Activated CD4-positive, alpha-beta T cell treated with anti-CD3 and anti-CD28 coated beads, Interleukin-2, amount 50 U/mL, for 4 hours (primary cell): ENCODE data around the gene ATXN1.

Experiments used
- DNase-seq, 2 experiments: peaks; one replicate each; pipeline ENCODE4 v3.0.0-alpha.2; 2020

The ATXN1 gene

DNA sequence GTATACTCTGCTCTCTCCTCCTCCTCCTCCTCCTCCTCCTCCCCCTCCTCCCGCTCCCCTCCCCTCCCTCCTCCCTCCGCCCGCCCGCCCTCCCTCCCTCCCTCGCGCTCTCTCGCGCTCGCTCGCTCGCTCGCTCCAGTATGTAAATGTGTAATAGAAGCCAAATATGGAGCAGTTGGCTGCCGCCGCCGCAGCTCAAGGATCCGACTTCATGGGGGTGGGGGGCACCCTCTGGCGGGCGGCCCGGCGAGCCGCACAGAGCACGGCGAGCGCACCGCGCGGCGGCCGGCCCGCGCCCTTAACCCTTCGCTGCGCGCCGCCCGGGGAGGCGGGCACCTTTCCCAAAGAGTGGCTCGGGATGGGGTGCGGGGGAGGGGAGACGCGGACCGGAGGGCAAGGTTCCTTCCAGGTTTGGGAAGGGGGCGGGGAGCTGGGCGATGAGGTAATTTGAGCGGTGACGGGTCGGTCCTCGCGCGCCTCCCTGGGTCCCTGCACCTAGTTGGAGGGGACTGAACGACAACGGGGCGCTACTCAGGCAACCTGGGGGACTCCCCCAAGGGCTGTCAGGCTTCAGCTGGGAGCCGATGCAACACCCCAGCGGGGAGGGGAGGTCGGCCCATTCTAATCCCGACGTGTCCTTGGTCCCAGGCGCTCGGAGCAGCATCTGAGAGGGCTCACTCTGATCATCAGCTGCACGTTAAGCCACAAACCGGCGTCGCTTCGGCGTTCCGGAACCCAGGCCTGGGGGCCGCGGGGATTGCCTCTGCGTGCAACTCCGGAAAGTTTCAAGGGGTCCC lies 409 bp upstream of the ATXN1 start:
- peak; percentile 78 to 82 for DNase-seq

DNA sequence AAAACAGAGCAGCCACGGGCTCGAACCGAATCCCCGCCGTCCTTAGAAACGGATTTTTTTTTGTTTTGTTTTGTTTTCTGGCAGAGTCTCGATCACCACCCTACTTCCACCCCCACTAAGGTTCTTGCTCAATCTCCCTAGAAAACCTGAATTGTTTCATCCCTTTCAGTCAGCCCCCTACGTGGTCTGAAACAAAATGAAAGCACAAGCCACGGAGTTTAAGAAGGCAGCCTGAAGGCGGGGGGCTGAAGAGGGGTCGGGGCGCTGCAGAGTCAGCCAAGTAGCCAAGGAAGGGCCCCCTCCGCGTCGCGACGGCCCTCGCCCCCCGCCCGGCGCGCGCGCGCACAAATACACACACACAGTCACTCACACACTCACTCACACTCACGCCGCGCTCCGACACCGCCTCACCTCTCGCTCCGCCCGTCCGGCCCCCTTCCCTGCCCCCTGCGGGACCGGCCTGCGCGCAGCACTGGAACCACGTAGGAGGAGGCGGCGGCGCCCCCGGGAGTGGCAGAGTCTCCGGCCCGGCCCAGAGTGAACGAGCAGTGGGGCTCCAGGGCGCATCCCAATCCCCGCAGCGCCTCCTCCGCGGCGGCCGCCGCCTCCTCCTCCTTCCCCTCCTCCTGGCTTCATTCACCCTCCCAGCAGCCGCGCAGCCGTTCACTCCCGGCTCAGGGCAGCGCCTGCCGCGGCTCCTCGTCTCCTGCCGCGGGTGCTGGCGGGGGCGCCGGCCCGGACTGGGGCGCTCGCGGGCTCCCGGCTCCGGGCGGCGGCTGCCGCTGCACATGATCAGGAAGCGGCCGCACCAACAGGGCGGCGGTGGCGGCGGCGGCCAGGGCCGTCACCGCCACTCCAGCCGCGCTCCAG lies 1.4 kb downstream of the ATXN1 start:
- DNase-seq = peak; percentile 65 to 70

DNA sequence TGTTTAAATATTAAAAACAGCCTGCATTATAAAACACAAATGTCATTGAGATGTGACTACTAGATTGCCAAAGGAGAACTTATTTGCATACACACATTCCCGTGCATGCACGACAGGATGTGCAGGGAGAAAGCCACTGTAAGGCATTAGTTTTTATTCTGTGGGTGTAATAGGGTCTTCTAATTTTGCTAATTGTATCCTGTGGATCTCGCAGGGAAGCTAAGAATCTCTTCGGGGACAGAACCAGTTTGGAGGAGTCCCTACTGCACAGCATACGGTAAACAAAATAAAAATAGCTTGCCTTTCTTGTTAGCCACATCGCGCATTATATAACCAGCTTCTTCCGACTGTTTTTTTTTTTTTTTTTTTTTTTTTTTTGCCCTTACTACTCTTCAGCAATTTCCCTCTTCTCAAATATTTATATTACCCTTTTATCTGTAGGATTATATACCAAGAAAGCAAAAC lies 2.0 kb downstream of the ATXN1 start:
- no peak for DNase-seq

DNA sequence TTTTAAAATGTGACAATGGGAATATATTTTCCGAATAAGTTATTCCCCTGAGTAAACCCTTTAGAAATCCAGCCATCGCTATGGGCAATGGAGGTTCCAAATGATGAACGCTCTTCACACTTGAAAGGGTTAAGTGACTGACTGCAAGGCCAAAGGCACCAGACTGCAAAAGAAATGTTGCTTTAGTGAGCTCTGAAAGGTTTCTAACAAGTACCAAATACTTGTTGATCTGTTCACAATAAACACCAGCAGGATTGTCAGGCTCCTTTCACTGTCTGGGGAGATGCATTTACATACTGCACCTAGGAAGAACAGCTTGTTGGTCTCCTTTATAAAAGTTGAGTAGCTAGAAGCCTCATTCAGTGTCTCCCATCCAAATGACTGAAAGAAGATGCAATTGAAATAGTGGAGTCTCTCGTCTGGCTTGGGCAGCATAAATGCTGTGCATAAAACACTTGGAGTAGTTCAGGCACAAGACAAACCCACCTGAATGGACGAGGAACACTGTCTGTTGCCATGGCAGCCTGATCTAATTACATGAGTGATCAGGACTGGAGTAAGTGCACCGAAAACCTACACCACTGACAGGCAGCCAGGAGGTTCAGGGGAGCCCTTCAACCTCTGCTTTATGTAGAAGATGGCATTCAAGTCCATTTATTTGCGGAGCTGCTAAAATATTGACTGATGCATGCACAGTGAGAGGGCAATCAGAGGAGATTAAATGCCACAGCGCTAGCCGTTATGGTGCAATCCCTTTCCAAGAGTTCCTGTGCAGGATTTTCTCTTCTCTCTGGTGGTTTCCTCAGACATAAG lies 2.9 kb downstream of the ATXN1 start:
- no peak for DNase-seq

DNA sequence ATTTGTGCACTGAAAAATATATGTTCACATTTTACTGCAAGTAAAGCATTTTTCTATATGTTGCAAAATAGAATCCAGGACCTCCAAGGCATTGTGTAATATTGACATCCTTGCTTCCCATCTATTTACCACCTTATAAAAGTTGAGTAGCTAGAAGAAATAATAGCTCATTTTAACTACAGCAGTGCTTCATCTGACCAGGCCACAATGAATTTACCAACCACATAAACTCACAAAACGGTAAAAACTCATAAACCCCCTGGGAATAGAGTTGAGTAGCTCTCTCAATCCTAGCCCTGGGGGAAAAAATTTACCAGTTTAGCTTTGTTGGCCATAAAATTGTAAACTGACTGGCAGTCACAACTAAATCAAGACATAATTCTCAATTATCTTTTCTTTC lies 3.9 kb downstream of the ATXN1 start:
- DNase-seq = no peak

DNA sequence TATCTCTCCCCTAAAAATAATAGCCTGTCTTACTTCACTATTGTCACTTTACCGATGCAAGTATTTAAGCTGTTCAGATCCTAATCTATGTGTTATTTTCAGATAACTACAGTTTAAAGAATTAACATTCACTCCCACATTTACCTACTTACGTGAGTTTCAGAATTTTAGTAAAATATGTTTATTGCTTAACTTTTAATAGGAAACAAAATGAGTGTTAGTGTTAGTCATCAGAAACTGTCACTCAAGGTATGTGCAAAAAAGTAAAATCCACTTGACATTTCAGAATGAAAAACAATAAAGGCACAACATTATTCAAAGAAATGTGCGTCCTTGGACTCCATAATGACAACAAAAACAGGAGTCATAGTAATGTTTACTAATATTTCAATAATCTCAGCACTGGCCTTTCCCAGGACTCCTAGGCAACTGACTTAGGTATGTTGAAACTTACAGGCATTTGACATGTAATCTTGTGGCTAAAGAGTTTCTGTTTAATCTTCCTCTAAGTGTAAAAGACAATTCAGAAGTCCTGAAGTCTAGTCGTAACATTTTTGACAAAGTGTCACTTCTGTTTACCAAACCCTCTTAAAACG lies 4.5 kb downstream of the ATXN1 start:
- DNase-seq = no peak

DNA sequence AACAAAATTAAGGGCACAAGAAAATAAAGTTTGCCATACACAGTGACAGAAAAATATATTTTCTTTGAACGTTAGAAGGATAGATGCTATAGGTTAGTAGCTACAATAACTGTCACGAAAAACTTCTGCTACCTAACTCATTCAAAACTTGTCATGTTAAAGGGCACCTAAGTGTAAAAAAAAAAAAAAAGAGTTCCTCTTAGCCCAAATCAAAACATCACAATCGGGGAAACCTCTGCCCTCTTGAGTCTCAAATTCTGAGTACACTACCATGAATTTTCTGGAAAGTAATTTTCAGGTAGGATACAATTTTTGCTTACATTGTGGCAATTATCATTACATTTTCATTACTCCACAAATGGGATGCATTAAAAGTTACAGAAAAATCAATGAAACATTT lies 5.7 kb downstream of the ATXN1 start:
- no peak for DNase-seq

DNA sequence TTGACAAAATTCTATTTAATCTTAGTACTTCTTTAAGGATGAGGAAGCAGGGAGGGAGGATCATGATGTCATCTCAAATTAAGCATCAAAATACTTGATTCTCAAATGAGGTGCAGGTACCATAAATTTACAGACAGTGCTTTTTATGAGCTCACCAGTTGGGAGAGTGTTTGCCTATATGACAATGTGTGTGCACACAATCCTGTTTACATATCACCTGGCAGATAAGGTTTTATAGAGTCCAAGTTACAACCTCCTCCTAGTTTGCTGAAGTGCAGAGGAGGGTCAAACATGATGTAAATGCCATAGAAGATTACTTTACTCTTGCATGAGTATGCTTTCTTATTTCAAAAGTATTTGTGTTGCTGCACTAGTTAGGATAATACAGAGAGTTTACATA lies 6.4 kb downstream of the ATXN1 start:
- no peak for DNase-seq

DNA sequence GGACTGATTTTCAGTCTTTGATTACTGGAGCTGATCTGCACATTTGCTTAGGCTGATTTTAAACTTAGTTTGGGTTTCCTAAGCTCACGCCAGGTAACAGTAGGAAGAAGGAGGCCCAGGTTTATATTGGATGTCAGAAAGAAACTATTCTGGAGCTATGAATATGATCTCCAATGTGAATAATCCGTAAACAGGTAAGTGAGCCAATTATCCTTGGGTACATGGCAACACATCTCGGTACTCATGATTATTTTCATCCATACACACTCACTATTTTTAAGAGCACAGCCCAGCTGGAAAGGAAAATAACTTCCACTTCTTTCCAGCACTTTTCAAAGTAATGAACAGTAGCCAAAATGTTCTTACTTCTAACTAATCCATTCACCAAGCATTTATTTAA lies 7.0 kb downstream of the ATXN1 start:
- DNase-seq = no peak

DNA sequence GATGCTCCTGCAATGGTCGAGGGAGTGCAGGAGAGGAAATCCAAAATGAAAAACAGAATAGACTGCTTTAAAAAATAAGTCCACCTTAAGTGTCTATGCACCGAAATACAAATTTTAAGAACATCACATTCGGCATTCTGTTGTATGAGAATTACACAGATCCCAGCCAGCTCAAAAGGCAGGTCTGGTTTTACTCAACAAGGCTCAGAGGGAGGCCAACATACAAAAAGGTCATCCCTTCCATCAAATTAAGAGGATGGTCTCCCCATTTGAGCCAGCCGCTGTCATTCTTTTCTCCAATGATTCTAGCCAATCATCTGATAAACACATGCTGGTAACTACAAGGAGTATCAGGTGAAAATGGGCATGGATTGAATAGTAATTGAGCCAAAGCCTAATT lies 7.9 kb downstream of the ATXN1 start:
- no peak for DNase-seq

DNA sequence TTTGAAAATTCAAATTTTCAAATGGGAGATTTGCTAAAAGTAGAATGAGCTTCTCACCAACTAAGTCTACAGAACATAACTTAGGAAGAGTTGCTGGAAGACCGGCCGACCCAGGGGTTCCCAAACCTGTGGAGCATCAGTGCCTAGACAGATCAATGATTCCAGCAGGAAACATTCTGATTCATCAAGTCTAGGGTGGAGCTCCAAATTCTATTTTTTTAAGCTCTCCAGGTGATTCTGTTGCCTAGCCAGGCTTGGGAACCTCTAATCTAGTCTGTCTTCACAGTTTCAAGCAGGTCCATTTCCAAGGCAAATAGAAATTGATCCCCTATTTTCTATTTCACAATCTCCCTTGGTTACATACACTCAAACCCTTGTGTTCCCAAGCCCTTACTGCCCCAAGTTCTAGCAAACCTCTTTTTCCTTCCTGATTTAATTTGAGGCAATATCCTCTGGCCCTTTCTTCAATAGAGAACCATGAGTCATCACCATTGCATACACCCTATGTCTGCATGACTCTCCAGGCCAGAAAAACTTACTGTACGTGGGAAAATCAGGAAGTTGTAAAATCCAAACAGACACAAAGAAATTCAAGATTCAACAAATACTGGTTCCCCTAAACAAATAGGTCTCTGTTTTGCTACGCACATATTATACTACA lies 8.9 kb downstream of the ATXN1 start:
- no peak for DNase-seq

DNA sequence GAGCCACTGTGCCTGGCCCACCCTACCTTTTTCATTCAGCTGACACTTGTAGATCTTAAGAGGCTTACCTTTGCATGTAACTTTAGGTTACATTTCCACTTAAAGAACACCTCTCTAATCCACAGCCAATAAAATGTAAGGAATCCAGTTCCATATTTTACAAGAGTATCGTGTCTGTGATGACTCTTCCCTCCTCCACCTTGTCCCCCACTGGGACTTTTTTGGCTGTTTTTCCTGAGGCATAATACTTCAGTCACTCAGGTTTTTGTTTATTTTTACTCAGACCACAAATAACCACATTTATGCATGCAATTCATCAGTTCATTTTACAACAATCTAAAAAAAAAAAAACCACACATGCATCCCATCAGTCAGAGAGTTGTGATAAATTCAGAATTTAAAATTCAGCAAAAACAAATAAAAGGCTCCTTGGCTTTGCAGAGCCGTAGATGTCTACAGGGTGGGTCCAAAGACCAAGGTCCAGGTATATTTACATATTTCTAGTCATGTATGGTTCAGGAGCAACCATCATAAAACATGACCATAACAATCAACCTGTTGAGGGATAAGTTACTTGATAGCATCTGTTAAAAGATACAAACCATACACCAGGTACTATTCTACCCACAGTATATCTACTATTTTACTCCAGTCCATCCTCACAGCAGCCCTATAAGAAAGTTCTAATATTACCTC lies 9.9 kb downstream of the ATXN1 start:
- no peak for DNase-seq

DNA sequence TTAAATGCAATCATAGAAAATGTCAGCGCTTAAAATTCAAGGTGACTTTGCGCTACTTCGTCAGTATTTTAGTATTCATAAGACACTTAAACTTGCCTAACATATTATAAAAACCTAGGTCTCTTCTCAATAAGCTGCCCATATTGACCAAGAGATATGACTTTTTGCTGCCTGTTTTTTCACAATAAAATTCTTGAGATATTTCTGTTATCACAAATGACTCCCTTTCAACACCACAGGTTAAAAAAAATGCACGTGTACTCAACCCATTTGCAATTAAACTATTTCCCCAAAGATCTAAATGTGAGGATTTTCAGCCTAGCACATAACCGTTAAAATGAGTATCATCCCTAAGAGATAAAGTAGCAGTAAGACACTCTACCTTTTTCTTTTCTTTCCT lies 10.7 kb downstream of the ATXN1 start:
- no peak for DNase-seq

DNA sequence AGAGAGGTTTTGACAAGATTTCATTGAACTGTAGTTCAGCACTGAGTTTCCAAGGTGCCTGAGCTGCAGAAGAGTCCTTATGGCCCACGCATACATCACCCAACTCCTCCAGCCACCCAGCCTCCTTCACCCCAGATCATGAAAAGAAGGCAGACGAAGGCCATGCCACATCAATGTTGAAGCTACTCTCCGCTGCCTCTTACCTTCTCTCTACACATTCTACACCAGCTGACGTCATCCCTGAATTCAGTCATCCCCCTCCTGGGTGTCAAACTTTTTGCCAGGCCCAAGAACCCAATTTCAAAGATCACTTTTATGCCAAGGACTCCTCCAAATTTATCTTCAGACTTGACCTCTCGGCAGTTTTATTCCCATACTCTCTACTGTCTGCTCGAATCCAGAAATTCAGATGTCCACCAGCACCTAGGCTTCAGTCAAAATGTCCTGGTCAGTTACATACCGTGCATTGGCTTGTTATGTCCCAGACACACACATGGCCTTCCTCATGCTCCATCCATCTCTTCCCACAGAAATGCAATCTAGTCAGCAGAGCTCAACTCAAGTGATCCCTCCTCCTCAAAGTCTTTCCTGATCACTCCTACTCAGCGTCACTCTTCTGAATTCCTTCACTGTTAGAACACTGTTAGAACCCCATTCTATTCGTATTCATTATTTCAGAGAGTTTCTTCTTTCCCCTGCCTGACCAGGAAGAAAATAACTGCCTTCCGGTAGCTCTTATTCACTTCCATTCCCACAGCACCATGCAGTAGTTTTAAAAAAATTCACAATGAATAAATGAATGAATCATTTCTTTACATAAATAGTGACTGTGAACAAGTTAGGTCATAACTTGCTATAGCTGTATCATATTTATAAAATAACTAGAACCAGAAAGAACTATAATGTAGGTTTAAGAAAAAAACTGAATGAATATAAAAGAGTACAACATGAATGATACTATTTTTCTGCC lies 11.5 kb downstream of the ATXN1 start:
- no peak for DNase-seq

DNA sequence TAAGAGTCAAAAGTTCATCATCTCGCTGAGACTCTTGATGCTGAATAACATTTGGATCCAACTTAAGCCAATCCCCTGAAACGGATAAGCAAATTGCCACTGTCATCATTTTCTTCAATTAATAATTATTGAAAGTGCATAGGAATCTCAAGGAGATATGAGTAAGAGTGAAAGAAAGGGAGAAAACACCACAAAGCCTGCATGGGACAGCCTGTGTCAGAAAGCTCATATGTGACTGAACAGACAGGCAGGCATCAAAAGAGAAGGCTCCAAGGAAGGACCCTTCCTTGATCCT lies 13.3 kb downstream of the ATXN1 start:
- no peak for DNase-seq

DNA sequence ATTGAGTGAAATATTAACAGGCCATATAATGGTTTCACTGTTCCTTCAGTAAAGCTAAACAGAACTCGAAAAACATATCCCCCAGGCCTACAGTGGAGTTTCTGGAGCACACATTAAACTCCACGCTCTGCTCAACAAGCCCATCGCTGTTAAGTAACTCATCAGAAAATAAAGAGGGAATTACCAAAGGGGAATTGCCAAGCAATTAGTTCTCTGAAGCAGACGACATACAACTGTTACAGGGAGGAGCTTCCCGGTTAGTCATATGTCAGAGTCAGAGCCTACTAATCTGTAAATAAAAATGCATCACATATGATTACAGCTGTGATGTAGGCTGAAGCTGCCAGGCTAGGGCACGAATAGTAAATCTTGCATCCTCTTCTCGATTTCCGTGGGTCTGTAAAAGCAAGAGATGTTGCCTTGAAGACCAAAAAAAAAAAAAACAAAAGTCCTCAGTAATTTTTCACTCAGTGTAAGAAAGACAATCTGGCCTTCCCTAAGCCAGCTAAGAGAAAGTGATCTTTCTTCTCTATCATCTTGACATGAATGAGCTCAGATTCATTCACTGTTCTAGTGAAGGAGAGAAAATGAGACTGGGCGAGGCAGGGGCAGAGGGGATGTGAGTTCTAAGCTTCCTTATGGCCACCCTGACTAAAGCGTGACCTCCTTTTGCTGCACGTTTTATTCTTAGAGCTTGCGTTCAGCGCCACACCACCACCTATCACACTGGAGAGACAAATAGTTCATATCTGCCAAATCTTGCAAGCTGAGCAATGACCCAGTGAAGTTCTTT lies 13.8 kb downstream of the ATXN1 start:
- no peak for DNase-seq

DNA sequence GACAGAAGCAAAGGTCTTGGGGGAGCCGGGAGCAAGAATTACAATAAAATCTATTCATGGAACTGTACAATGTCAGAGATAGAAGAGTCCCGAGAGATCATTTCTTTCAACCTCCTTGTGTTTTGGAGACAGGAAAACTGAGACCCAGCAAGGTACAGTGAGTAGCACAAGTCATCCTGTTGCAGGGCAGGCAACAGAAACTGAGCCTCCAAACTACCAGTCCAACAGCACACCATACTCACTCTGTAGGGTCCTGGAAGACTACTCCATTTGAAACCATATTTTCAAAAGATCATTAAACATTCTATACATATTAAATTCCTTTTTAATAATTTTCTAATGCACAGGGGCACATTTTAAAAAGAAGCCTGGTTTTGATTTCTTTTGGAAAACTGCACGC lies 14.4 kb downstream of the ATXN1 start:
- DNase-seq = no peak

DNA sequence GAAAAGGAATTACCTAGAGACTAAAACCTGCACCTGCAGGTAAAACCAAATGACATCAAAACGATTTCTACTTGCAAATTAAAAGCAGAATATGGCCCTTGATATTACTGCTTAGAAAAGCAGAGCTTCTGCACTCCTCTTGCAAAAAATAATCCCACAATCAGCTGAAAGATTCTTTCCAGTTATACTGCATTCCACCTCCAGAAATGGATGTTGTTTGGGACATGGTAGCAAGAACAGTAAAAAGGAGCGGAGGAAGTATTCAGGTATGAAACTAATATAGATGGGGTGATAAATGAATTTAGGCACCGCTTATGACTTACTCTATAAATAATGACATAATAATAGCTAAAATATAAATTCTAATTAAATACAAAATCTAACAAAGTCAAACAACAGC lies 14.9 kb downstream of the ATXN1 start:
- DNase-seq = no peak

DNA sequence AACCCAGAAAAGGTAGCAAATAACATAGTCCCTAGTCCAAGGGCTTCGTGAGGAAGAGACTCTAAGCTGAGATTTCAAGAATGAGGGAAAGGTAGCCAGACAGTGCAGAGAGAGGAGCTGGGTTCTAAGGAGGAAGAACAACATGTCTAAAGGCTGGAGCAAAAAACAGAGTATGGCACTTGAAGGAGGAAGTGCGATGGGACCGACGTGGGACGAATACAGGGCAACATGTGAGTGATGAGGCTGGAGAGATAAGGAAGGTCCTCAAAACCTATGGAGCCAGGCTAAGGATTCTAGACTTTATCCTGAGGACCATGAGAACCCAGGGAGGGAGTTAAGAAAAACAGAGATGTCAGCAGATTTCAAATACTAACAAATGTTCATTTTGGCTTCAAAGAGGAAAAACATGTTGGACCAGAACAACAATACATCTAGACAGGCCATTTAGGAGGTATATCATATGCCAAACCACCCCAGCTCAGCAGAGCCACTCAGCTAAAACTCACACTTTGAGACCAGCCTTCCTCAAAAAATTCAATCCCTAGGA lies 17.5 kb downstream of the ATXN1 start:
- no peak for DNase-seq

DNA sequence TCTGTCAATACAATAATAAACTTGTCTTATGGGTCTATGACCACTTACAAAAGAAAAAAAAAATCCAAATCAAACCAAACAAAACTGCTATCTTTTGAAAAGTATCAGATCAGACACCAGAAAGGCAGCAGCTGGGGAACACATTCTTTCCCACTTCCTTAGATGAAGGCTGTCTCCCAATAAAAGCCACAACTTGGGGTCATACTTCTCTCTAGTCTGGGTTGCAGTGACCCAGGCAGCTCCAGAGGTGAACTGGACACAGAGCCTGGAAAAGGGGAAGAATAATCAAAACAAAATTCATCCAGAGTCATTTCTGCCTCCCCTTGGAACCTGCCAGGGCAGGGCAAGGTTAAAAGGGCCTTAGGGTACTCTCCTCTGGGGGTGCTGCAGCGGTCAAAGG lies 19.1 kb downstream of the ATXN1 start:
- no peak for DNase-seq
